Fibroblast of mammary gland (primary cell): ENCODE data around the gene VSTM4.

Experiments
- DNase-seq: peaks from one replicate; pipeline ENCODE4 v3.0.0-alpha.2; 2010; ENCODE audit warnings: low read depth
- H3K4me3 ChIP-seq: 2 replicates; pipeline ENCODE4 v1.5.1; 2011; ENCODE audit warnings: low read depth, mild to moderate bottlenecking, low read length, moderate library complexity; ENCODE audit not compliant: control insufficient read depth
- TF ChIP-seq, protein P1 (sequence below): conservative IDR thresholded peaks from 2 replicates; pipeline ENCODE4 v1.5.1; 2011; ENCODE audit warnings: low read depth, low read length, inconsistent platforms; ENCODE audit not compliant: control insufficient read depth, insufficient read depth

Gene VSTM4

DNA sequence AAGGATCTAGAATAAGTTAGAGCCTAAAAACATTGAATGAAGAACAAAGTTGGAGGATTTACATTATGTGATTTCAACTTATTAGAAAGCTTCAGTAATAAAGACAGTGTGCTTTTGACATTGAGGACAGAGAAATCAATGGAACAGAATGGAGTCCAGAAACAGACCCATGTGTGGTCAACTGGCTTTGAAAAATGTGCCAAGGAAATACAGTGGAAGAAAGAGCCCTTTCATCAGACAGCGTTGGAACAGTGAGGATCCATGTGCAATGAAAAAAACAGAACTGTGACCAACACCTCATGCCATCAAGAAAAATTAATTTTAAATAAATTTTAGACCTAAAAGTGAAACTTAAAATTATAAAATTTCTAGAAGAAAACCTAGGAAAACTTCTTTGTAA is 125.1 kb downstream of the VSTM4 start:
- H3K4me3 ChIP-seq, result no peak overlapping the region
- no peak for DNase-seq
- TF ChIP-seq, protein P1, sequence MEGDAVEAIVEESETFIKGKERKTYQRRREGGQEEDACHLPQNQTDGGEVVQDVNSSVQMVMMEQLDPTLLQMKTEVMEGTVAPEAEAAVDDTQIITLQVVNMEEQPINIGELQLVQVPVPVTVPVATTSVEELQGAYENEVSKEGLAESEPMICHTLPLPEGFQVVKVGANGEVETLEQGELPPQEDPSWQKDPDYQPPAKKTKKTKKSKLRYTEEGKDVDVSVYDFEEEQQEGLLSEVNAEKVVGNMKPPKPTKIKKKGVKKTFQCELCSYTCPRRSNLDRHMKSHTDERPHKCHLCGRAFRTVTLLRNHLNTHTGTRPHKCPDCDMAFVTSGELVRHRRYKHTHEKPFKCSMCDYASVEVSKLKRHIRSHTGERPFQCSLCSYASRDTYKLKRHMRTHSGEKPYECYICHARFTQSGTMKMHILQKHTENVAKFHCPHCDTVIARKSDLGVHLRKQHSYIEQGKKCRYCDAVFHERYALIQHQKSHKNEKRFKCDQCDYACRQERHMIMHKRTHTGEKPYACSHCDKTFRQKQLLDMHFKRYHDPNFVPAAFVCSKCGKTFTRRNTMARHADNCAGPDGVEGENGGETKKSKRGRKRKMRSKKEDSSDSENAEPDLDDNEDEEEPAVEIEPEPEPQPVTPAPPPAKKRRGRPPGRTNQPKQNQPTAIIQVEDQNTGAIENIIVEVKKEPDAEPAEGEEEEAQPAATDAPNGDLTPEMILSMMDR, result no peak

DNA sequence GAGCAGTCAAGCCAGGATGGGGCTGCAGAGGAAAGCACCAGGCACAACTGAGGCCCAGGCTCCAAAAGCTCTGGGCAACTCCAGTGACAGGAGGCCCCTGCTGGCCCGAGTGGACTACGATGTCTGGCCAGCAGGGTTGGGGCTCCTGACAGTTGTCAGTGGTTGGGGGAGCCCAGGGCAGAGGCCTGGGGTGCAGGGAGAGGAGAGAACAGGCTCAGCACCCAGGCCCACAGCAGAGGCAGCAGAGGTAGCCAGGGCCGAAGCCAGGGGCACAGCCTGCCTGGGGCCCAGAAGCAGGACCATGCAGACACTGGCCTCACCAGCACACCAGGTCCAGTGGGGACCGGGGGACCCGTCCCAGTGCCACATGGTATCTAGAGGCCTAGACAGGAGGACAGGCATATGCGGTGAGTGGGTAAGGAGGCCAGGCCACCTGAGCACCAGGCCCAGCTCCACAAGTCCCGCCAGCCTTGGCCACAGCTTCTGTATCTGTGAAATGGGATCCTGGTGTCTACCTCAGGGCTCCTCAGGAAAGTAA is 129.6 kb downstream of the VSTM4 start:
- no peak overlapping the region for H3K4me3 ChIP-seq
- no peak for DNase-seq
- TF ChIP-seq, protein P1, result no peak

DNA sequence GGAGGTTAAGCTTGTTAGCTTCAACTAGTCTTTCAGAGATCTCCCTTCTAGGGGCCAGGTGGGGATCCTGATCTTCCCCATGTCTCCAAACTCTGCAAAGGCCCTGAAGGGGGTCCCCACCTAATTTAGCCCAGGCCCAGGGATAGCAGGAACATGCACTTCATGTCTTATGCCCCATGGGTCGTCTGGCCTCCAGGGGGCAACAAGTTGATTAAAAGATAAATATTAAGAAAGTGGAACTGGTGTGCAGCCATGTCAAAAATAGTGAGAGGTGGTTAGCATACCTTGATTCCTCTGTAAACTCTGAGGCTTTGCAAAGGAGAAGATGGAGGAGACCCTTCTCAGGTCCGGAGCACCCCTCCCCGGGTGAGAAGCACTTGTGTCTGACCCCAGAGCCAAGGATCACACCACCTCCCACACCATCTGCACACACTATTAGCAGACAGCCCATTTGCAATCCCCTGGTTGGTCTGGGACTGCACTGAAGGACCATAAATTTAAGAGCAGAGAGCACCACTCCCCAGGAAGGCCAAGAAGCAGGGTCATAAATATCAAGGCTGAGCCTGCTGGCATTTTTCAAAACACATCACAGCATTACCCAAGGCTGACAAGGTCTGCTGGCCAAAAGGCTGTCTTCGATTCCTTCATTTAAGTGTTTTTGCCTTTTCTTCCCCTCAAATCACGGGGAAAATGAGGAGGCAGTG is 131.5 kb downstream of the VSTM4 start:
- TF ChIP-seq, protein P1, result no peak
- H3K4me3 ChIP-seq, result no peak overlapping the region
- peak; percentile 1 for DNase-seq

DNA sequence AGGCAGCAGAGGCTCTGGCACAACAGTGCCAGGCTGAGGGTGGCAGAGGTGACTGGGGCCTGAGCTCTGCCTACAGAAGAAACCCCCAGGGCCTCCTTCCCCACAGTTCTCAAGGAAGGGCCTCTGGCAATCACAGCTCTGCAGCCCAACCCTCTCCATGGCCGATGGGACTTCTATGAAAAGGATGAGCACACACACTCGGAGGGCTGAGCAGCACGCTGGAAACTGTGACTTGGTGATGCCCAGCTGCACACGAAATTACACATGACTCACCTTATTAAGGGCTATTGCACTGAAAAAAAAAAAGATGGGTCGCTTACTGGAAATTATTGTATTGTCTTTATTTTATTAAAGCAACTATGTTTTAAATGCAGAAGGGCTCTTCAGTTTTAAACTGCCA is 132.7 kb downstream of the VSTM4 start:
- H3K4me3 ChIP-seq, result no peak overlapping the region
- TF ChIP-seq, protein P1, result no peak
- DNase-seq, result no peak

DNA sequence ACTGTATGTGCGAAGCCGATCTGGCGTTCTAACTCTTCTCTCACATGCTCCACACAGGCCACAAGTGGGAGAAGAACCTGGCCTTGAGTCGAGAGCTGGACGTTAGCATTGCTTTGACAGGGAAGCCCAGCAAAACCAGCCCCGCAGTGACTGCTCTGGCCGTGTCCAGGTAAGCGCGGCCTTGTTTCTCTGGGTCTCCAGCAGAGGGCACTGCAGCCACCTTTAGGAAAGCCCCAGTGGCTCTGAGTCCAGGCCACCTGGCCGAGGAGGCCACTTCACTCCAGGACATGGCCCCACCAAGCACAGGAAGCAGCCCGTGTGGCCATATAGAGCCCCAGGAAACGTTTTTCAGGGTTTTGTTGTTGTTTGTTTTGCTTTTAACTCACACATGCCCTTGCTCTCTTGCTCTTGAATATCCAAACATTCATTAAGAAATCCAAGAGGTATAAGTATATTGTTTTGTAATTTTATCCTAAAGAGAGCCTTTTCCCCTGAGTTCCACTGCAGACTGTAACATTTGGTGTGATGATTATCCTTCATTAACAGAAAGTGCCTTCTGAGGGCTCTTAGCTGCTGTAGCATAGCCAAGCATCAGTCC is 133.9 kb downstream of the VSTM4 start:
- H3K4me3 ChIP-seq, result no peak overlapping the region
- TF ChIP-seq, protein P1, result peak; percentile 76
- DNase-seq, result peak; percentile 47

DNA sequence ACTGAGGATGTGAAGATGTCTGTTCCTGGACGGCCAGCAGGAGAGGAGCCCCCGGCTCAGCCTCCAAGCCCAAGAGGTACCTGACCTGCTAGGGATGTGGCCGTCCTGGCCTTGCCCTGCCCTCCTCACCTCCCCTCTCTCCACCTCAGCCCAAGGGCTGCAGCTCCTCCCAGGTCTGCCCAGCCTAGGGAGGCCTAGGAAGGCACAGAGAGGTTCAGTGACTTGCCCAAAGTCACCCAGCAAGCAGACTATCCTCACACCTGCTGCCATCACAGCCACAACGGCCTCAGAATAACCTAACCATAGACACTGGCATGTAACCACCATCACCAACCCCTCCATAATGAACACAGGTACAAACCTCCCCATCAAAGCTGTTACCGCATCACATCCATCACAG is 137.0 kb downstream of the VSTM4 start:
- no peak overlapping the region for H3K4me3 ChIP-seq
- no peak for DNase-seq
- TF ChIP-seq, protein P1, result no peak

DNA sequence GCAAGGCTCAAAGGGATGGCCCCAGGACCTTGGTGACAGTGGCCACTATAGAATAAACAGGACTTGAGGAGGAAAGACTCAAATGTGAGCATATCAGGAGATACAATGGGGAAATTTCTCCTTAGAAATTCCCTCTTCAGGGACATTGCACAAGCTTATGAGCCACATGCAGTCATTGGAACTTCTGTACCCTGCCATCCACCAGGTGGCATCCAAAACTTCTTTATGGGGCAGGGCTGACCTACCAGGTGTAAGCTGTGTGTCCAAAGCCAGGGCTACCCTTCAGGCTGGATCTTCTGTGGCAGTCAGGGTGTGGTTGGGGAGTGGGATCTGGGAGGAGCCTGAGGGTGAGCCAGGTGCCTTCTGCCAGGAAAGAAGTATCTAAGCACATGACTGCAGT is 139.1 kb downstream of the VSTM4 start:
- peak; percentile 16 for DNase-seq

More for the DNA sequence above, 139.1 kb downstream of the VSTM4 start:
- TF ChIP-seq, protein P1, result peak; percentile 12
- H3K4me3 ChIP-seq, result no peak overlapping the region
